HG03280 (cell line): Measurements from ENCODE around the gene GLMN.
"Not testable (repeated sequence)": the region's sequence is repeated elsewhere in the genome, so short reads cannot be mapped to it uniquely, and the experiment has no call there.

ENCODE experiments used
- ATAC-seq: cut with Tn5 transposase; IDR thresholded peaks from one replicate; pipeline ENCODE4 v1.9.1; 2021; ENCODE audit warnings: mild to moderate bottlenecking, moderate library complexity; ENCODE audit not compliant: unreplicated experiment

The GLMN gene

GRCh38 chr1:92299477-92300150 is 827 bp upstream of the GLMN start:
- no peak for ATAC-seq

- ATAC-seq: no peak
Measured at GRCh38 chr1:92298213-92298572, 594 bp downstream of the GLMN start.

GRCh38 chr1:92291372-92291999 is 7.3 kb downstream of the GLMN start:
- ATAC-seq: no peak

GRCh38 chr1:92281411-92281810 is 17.4 kb downstream of the GLMN start:
- ATAC-seq: not testable (repeated sequence)

GRCh38 chr1:92279781-92280180 is 19.0 kb downstream of the GLMN start:
- not testable (repeated sequence) for ATAC-seq

GRCh38 chr1:92277105-92277723 is 21.6 kb downstream of the GLMN start:
- ATAC-seq: no peak

- no peak for ATAC-seq
Measured at GRCh38 chr1:92276082-92276481, 22.7 kb downstream of the GLMN start.

- ATAC-seq: no peak
Measured at GRCh38 chr1:92274939-92275338, 23.8 kb downstream of the GLMN start.

GRCh38 chr1:92273039-92273438 is 25.7 kb downstream of the GLMN start:
- no peak for ATAC-seq

GRCh38 chr1:92262516-92262915 is 36.3 kb downstream of the GLMN start:
- ATAC-seq: no peak

GRCh38 chr1:92259350-92259749 is 39.4 kb downstream of the GLMN start:
- ATAC-seq: no peak

- ATAC-seq: not testable (repeated sequence)
Measured at GRCh38 chr1:92254714-92255113, 44.1 kb downstream of the GLMN start.

- no peak for ATAC-seq
Measured at GRCh38 chr1:92244376-92244775, 54.4 kb downstream of the GLMN start.

GRCh38 chr1:92240034-92240433 is 58.8 kb downstream of the GLMN start:
- ATAC-seq: no peak

- no peak for ATAC-seq
Measured at GRCh38 chr1:92230736-92231135, 68.1 kb downstream of the GLMN start.

- ATAC-seq: no peak
Measured at GRCh38 chr1:92228401-92228800, 70.4 kb downstream of the GLMN start.

GRCh38 chr1:92219028-92219427 is 79.8 kb downstream of the GLMN start:
- ATAC-seq: no peak

GRCh38 chr1:92218559-92218958 is 80.2 kb downstream of the GLMN start:
- ATAC-seq: no peak

GRCh38 chr1:92217721-92218120 is 81.1 kb downstream of the GLMN start, which contains the start of gene C1orf146:
Gene C1orf146 (plus strand): TSS chr1:92217915. CDS start chr1:92231421, 13,506 bp downstream.
- ATAC-seq: no peak

- no peak for ATAC-seq
Measured at GRCh38 chr1:92211166-92211565, 87.6 kb downstream of the GLMN start.

GRCh38 chr1:92210701-92211100 is 88.1 kb downstream of the GLMN start:
- no peak for ATAC-seq

- no peak for ATAC-seq
Measured at GRCh38 chr1:92203105-92203504, 95.7 kb downstream of the GLMN start.
